HG03439 (cell line): ENCODE measurements around the gene ONECUT1.

ENCODE experiments used
- ATAC-seq: cut with Tn5 transposase; IDR thresholded peaks from one replicate; pipeline ENCODE4 v1.9.1; 2021; ENCODE audit warnings: mild to moderate bottlenecking, moderate library complexity; ENCODE audit not compliant: unreplicated experiment

ONECUT1 gene

DNA sequence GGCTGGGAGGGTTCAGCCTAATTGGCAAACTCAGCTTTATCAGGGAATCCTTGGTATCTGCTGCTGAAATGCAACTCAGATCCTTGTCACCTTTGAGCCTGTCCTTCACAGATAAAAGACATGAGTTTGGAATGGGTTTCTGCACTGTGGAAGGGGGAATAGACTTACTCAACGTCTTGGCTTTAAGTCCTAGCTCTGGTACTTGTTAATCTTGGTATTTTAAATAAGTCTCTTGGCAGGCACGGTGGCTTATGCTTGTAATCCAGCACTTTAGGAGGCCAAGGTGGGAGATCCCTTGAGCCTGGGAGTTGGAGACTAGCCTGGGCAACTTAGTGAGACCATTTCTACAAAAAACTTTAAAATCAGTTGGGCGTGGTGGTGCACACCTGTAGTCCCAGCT is 55.8 kb downstream of the ONECUT1 start:
- no peak for ATAC-seq

DNA sequence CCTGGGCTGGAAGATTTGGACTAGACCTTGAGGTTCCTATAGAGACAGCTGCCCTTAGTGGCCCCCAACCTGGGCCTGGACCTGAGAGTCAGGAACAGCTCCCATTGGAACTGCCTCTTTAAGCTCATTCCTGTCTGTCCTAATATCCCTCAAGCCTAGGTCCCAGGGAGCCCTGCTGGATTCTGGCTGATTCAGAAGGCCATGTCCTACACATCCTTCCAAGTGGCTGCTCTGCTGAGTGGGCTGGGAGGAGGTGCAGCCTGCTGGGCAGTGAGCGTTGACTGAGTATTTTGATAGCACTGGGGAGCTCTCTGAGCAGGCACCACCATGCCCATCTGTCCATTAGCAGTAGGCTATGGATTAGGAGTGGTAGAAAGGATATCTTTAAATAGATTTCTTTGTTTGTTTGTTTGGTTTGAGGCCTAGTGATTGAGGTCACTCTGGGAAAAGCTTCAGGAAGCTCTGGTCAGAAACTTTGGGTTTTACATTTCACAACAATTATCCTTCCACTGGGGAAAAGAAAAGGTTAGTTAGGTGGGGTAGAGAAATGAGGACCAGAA is 56.4 kb downstream of the ONECUT1 start:
- no peak for ATAC-seq

DNA sequence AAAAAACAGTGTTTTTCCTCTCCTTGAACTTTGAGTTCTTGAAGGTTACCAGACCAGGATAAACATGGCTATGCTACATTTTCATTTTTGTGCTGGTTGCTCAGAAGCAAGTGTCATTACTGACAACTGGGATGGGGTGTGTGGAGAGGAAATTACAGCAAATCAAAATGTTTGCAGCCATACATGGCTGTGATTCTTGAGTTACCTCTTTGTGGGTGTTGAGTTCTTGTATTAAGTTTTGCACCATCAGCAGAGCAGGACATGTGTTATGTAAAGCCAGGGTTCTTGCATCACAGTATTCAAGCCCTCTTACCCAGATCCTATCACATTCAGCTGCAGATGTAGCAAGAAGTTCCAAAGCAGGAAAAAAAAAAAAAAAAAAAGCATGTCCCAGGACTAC is 57.0 kb downstream of the ONECUT1 start:
- no peak for ATAC-seq

DNA sequence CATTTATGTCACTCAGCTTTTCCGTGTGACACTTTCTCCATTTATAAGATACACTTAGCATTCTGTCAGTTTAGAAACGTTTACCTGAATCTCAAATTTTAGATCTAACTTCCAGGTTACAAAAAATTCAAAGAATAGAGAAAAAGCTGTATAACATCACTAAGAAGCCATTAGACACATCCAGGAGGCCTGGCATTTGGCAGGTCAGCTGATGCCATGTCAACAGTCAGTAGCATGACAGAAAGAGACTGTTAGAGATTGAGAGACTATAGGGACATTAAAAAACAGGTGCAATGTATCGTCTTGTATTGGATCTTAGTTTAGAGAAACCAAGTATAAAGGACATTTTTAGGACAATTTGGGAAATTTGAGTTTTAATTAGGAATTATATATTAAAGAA is 57.6 kb downstream of the ONECUT1 start:
- ATAC-seq = no peak

DNA sequence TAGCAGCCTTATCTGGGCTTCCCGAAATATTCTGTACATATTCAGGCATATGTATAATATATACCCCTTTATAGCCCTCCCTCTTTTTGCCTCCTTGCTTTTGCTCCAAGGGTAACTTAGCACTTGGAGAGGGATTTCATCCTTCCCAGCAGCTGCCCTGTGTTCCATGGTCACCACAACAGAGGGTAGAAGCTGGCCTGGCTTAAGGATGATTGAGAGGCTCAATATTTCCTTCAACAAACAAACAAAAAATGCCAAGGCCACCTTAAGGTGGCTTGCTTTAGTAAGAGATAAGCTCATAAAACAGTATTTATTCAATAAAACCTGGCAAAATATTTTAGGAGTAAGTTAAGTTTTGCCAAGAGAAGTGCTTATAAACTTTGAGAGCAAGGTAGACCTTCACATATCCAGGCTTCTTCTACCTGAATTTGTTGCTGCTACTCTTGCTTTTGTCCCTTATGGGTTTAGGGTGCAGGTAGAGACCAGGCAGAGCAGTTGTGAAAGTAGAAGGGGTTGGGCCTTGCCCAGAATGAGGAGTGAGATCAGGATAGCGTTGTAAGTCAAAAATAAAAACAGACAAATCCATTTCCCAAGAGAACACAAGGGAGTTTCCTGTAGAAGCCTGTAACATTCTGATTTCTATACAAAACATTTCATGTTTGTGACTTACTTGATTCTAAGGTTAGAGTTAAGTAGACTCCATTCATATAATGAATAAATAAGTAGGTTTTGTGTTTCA is 58.2 kb downstream of the ONECUT1 start:
- ATAC-seq = no peak

DNA sequence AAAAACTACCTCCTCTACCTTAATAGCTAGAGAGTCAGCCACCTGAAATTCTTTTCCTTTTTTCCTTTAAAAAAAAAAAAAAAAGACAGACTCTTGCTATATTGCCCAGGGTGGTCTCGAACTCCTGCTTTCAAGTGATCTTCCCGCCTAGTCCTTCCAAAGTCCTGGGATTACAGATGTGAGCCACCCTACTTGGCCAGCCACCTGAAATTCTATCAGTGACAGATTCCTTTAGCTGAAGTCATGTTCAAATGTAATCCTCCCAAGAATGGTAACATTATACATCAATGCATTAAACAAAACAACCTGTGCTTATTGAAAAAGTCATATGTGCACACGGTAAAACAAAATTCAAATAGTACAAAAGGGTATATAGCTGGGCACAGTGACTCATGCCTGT is 59.1 kb downstream of the ONECUT1 start:
- ATAC-seq = no peak

DNA sequence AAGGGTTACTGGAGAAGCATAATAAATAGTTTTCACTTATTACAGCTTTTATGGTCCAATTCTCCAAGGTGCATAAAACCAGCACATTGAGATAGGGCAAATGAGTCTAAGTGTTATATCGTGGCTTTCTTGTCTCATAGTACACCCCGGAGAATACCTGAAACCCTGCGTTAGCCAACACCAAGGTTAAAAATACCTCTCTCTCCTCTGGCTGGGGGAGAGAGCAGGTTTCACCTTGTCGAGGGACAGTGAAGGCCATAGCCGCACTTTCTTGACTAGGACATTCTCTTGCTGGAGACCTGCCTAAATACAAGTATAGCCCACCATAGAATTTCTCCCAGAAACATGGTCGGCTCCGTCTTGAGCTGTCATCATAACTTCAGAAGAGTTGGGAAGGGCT is 59.5 kb downstream of the ONECUT1 start:
- no peak for ATAC-seq

DNA sequence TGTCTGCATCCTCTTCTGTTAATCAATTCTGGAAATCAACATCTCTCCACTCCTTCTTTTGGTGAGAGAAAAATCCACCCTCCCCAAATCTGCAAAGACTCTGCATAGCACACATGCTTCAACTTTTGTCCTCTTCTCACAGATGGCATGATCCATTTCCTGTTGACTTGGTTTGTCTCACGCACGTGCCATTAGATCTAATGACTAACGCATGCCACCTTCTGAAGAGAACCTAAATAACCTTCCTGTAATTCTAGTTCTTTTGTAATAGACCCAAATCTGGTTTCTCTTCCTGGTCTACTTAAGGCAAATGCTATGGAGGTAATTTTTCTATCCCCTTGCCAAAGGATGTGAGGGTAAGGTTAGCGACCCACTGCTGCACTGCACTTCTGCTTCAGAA is 60.0 kb downstream of the ONECUT1 start:
- peak; percentile 66 for ATAC-seq

DNA sequence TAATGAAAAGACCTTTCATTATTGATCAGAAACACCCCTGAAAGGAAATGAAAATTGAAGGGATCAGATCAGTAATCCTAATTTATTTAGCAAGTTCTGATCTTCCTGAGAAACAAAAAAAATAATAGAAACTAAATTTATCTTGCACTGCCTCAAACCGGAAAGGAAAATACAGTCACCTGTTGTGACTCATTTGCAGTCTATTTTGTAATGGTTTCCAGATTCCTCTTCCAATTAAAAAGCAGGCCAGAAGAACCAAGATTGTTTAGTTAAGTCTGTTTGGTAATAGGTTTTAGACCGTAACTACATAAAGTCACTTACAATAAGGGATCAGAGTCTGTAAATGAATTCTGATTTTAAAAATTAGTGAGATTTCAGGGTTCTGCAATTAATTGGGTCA is 61.2 kb downstream of the ONECUT1 start:
- ATAC-seq = no peak

DNA sequence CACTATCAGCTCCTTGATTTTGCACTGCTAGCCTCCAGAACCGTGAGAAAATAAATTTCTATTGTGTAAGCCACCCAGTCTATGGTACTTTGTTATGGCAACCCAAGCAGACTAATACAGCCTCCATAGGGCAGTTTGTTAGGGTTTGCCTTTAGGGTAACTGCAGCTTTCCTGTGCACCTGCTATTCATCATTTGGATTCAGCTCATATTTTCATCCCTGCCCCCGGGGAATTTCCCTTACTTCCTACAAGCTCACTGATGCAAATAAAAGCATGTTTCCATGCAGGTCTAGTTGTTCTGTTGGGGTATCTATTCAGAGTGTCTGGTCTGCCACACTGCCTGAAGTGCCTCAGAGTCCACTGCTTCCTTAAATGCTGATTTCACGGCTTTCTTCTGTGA is 62.3 kb downstream of the ONECUT1 start:
- ATAC-seq = no peak

DNA sequence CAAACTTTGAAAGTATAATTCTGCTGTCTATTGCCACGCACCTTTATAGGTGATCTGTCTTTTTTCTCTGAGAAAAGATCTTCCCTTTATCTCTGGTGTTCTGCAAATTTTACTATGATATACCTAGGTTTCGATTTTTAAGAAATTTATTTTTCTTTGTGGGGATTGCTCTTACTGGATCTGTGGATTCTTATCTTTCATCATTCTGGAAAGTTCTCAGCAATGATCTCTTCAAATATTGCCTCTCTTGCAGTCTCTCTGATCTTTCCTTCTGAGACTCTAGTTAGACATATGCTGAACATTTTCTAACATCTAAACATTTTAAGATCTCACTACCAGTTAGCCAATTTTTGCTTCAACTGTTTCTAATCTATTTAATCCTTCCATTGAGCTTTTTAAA is 63.9 kb downstream of the ONECUT1 start:
- no peak for ATAC-seq

DNA sequence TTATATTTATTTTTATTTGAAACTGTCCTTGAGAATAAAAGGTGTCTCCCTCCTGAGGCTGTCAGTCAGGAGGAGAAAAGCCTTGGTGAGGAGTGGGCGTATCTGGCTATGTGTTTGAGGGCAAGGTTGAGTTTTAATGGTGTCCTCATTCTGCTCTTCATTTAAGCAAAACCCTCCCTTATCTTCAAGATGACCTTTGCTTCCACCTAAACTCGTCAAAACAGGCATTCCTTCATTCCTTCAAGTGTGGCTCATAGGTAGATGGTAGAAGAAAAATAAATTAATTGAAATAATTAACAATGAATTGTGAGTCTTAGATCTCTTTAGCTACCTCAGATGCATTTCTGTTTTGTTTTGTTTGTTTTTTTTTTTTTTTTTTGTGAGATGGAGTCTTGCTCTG is 71.6 kb downstream of the ONECUT1 start:
- ATAC-seq = no peak

DNA sequence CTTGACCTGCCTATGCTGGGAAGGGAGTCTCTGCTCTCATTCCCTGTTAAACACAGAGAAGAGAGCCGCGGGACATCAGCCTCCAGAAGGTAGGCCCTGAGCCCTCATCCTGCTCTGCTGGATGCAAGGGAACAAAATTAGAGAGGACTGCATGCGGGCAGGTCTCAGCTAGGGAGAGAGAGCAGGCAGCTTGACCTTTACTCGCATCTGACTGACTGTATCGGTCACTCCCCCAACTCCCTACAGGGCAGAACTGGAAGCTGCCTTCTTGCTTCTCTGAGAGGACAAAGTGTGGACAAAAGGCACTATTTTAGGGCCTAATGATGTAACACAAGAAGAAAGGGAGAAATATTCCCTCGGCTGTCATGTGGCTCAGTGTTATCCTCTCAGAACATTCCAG is 72.2 kb downstream of the ONECUT1 start:
- ATAC-seq = no peak

DNA sequence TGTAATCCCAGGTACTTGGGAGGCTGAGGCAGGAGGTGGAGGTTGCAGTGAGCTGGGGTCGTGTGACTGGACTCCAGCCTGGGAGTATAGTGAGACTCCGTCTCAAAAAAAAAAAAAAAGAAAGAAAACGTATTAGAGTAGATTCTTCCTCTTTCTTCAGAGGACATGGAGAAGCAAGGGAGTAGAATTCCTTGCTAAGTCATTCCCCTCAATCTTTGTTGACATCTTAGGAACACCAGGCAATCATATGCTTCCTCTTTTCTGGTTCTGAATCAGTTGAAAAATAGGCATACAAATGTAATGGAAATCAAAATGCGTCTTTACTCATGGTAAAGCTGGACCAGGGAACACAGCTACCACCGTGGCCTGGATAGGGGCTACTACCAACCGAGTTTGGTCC is 72.7 kb downstream of the ONECUT1 start:
- no peak for ATAC-seq

DNA sequence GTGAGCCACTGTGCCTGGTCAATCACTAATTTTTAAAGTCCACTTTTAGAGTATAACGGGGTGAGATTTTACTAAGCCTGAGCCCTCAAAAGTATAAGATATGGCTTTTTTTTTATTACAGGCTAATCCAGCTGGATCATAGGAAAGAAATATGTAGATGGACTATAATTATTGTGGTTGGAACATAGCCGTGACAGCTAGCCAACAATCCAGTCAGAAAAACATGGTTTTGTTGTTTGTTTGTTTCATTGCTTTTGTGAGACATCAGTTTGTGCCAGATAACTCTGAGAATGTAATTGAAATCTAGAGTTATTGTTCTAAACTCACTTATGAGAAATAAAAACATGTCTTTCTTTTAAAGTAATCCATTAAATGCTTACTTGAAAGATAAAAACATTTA is 73.6 kb downstream of the ONECUT1 start:
- no peak for ATAC-seq

DNA sequence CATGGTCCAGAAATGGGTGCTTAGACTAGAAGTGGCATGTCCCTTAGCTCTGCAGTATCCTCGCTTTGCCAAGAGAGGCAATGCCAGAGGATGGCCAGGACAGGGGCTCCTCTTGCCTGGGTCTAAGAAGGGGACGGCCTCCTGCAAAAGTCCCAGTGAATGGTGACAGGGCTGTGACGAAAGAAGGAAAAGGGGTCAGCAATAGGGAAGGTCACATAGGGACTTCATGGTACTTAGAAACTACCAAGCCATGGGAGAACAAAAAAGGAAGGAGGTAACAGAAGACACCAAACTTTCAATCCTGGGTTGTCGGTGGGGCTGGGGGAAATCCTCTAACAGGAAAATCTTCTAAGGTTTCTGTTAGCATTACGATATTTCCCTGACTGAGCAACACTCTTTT is 74.7 kb downstream of the ONECUT1 start:
- no peak for ATAC-seq

DNA sequence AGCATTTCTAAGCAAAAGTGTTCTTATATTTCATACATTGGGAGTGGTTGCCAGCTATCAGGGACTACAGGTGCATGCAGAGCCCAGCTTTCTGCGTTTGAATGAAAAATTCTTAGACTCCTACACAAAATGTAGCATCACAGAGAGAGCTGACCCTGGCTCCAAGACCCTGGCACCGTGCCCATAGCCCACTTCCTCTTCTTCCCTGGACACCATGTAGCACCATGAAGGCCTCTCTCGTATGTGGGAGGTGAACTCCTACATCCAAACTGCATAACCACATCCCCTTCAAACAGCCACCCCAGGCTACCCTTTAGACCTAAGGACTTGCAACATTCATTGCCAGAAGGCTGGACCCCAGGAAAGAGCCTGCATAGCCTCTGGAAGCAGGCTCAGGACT is 75.2 kb downstream of the ONECUT1 start:
- no peak for ATAC-seq

DNA sequence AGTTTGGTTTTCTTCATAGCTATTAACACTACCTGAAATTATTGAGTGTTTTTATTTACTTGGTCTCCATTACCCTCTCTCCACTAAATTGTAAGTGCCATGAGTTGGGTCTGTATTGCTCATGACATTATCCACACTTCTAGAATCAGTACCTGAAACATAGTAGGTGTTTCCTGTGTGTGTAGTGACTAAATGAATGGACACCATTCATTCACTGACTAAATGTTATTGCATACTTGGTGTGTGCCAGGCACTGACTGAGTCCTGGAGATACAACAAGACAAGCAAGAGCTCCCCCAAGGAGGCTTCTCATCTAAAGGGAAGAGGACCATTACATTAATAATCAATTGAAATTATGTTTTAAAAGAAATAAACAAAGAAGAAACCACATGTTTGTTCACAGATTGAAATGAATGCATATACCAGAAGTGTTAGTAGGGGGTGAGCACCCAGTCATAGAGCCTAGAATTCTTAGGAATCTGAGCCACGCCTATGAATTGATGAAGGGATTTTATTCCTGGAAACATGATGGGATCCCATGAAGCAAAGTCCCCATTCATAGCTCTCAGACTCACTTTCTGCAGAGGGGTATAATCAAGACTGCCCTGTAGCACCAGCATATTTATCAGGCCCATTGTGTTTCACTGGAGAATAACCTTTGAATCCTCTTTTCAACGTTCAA is 79.3 kb downstream of the ONECUT1 start:
- ATAC-seq = no peak

DNA sequence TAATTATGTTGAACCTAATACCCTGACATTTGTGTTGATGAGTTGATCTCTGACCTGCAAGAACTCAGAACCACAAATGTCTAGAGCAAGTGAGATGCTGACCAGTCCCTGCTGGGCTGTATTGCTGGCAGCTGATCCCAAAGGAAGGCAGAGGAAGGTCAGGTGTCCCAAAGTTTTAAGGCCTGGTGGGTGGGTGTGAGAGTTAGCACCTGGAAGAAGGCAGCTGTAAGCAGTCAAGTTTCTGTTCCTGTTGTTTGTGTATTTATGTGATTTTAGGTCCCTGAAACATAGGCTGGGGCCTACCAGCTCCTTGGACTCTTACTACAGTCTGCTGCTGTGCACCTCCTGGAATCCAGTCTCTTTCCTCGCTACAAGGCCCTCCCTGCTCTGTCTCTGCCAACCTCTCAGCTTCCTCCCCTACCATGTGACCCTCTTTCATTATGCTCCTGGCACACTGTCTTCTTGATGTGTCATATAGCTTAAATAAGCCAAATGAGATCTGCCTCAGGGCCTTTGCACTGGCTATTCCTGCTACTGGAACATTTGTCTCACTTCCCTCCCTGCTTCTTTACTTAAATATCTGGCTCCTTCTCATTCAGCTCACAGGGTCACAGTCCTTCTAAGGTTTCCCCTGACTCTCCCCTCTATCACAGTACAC is 80.0 kb downstream of the ONECUT1 start:
- peak; percentile 26 for ATAC-seq

DNA sequence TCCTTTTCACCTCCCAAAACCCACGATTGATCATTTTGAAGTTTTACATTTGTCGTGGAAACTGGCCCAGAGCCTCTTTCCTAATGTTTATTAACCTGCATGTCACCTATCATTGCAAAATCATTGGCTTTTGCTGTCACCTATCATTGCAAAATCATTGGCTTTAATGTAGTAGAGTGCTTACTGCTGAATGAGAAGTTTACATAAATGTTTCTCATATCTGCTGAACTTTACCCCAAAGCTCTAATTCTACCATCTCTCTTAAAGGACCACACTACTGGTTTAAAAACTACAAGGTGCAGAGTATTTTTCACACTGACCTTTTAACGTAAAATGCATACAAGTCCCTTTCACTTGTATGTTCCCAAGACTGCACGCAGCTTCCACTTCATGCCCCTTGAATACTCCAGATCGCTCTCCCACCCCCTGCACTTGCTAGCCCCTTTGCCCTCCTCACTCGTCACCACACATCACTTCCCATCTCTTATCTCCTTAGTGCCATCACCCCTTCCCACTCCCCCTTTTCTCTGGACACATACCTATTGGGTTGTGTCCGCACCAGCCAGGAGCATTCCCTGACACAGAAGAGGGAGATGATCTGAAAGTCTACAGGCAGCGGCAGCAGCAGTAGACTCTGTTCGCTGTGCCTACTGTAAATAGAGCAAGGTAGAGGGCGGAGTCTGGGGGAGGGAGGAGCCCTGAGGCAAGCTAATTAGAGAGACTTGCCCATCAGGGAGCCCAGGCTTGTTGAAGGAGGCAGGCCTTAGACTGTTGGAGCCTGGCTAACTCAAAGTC is 80.8 kb downstream of the ONECUT1 start:
- ATAC-seq = peak; percentile 79
